ENCODE results near the gene SPEG. TPM values are rescaled to one million over a fixed set of nuclear protein-coding genes. Genes with fewer than 3 reads are reported as not detected.
A peak's percentile ranks its signal among the peaks of the same experiment; 100 is the strongest.
"Not testable (repeated sequence)": the region's sequence is repeated elsewhere in the genome, so short reads cannot be mapped to it uniquely, and the experiment has no call there.

SPEG gene
- total RNA-seq, 1 experiment from 2014 or later: 13.9 TPM

DNA sequence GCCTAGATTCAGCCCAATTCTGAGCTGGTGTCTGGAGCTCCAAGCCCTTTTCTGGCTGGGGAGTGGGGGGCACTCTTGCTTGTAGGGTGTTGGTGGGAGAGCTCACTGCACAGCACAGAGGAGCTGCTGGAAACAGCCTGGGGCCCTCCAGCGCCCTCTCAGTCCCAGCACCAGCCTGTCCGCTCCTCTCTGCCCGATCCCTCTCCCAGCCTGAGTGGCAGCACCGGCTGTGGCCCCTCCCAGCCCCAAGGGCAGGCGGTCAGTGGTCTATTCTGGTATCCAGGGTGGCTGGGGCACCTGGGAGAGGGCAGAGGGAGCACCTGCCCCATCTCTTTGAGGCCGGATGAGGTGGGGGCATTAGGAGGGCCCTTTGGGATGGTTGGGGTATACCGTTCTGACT is 29.7 kb upstream of the SPEG start:
- no peak for DNase-seq (ENCODE audit: low read depth)

DNA sequence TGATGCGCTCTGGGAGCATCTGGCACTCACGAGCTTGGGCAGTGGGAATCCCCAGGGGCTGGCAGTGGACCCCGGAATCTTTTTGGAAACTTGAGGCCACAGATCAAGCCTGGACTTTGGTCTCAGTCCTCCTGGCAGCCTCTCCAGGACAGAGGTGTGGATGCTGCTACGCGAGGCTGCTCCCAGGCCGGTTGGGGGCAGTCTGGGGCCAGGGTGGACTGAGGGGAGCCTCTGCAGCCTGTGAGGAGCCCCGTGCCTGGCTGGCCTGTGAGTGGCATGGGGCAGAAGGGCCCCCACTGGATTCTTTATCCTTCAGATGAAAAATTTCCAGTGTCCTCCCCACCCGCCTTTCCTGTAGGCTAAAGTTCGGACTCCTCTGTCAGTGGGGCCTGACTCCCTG is 29.2 kb upstream of the SPEG start:
- no peak for DNase-seq (ENCODE audit: low read depth)

DNA sequence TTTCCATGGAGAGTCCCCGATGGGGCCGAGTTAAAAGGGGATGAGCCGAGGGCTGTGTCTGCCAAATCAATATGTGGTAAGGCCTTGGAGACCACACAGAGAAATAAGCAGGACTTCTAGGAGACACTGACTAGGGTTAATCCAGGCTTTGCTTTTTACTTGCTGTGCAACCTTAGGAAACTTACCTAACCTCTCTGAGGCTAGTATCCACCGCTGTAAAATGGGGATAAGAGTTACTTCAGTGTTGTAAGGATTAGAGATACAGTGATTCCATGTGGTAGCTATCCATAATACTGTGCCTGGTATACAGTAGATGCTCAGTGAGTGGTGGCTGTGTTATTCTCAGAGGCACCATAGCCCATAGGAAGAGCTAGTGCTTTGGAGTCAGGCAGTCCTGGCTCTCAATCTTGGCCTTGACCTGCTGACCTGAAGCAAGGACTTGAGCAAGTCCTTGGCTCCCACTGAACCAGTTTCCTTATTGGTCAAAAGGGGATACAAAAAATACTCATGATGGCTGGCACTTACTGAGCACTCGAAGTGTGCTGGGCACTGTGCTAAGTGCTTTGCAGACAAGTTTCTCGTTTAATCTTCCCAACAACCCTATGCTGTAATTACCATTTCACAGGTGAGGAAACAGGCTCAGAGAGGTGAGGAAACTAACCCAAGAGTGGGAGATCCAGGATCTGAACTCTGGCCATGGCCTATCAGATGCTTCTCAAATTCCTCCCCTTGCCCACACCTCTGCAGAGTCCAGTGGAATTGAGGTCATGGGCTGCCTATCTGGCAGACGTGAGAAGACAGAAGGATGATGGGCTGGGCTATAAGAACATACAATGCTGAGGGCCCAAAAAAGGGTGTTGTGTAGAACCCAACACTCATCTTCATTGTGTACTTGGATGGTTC is 28.4 kb upstream of the SPEG start:
- no peak for DNase-seq (ENCODE audit: low read depth)

DNA sequence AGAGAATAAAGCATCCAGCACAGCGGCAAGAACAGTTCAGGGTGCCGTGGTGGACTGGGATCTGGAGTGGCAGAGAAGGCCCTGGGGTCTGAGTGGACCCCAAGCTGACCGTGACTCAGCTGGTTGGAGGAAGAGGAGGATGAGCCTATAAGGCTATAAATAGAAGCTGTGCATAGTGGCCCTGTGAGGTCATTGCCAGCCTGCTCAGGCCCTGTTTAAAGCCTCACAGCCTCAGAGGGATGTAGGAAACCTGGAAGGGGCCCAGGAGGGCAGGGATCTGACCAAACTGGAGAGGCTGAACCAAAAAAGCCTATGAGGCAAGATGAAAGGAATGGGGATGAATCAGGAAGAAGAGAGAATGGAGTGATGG is 27.8 kb upstream of the SPEG start:
- DNase-seq (ENCODE audit: low read depth): peak; percentile 91

DNA sequence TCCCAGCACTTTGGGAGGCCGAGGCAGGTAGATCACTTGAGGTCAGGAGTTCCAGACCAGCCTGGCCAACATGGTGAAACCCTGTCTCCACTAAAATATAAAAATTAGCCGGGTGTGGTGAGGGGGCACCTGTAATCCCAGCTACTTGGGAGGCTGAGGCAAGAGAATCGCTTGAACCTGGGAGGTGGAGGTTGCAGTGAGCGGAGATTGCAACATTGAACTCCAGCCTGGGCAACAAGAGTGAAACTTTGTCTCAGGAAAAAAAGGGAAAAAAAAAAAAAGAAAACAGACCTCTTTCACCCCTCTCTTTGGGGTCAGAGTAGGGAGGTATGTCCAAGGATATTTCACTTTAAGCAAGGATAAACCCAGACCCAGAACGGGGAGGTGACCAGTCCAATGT is 27.3 kb upstream of the SPEG start:
- not testable (repeated sequence) for DNase-seq (ENCODE audit: low read depth)

DNA sequence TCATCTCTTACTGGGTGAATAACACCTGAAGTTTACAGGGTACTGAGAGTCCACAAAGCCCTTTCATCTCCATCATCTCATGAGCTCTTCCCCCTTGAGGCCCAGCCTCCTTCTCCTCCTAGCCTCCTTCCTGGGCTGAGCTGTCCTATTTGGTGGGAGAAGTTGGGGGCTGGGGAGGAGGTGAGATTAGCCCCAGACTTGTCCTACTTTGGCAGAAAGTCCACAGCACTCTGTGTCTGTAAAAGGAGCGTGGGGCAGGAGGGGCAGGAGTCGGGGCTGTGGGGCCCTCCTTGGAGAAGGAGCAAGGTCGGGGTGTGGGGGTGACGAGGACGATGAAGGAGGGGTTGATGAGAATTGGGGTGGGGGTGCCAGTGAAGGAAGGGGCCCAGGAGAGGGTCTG is 26.4 kb upstream of the SPEG start:
- DNase-seq (ENCODE audit: low read depth): no peak

DNA sequence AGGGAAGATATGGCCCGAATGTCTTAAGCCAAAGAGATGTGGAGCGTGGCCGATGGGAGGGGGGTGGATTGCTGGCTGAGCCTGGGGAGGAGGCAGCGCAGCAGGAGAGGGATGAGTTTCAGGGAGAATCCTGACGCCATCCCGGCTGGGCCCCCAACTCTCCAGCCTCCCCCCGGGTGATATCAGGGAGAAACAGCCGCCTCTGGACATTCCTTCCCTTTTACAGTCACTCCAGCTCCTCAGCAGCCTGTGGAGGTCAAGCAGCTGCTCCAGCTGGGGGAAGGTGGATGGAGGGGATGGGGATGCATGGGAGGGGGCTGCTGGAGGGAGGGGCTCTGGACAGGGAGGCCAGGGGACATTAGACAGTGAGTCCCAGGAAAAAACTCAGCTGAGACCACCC is 26.0 kb upstream of the SPEG start:
- no peak for DNase-seq (ENCODE audit: low read depth)

DNA sequence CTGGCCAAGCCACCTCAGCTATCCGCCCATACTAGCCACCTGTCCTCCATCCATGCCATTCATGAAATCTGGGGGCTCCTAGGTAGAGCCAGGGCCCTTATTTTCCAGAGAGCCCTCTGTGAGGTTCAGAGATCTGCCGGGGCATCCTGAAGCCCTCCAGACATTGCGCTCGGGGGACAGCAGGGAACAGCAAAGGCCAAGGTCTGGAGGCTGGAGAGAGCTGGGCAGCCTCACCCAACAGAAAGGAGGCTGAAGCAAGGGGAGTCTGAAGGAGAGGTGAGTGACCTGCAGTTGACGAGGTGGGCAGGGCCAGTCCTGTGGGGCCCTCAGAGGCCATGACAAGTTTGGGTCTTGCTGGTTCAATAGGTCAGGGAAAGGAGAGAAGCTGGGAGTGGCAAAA is 25.0 kb upstream of the SPEG start:
- DNase-seq (ENCODE audit: low read depth): no peak

DNA sequence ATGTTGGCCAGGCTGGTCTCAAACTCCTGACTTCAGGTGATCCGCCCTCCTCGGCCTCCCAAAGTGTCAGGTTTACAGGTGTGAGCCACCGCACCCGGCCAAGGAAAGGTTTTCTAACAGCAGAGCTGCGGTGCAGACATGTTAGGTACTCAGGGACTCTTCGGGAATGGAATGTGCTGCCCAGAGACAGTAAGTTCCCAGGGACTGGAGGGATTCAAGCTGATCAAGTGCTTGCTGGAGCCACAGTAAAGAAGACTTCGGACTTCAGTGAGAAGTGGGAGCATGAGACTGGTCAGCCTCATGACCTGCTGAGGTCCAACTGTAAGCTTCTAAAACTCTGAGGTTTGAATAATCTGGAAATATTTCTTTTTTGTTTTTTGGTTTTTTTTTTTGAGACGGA is 24.3 kb upstream of the SPEG start:
- DNase-seq (ENCODE audit: low read depth): no peak

DNA sequence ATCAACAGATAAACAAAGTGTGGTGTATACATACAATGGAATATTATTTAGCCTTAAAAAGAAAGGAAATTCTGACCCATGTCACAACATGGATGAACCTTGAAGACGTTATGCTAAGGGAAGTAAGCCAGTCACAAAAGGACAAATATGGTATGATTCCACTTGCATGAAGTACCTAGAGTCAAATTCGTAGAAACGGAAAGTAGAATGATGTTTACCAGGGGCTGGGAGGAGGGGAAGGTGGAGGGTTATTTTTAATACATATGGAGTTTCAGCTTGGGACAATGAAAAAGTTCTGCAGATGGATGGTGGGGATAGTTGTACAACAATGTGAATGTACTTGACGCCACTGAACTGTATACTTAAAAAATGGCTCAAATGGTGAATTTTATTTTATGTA is 19.8 kb upstream of the SPEG start:
- no peak for DNase-seq (ENCODE audit: low read depth)

DNA sequence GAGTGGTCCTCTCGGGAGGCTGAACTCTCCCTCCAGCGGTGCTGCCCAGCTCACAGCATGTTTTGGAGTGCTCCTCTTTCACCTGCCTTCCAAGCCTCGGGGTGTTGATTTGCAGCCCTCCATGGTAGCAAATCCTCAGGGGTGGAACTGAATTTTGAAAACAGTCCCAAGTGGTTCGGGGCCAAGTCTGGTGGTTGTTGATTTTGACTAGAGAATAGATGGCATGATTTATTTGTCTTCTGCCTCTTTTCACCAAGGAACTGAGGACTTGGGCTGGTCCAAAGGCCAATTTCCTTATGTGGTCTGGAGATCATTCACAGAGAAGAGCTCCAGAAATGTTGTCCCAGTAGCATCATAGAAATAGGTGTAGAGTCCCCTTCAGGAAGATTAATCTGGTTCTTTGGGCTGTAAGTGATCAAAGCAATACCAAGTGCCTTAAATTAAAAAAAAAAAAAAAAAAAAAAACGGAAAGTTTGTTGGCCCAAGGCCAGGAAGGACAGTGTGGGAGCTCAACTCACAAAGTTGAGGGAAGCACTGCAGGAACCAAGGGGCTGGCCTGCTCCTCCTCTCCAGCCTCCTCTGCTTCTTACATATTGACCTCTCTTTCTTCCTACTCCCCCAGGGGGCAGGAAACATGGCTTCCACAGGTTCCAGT is 18.9 kb upstream of the SPEG start:
- no peak for DNase-seq (ENCODE audit: low read depth)

DNA sequence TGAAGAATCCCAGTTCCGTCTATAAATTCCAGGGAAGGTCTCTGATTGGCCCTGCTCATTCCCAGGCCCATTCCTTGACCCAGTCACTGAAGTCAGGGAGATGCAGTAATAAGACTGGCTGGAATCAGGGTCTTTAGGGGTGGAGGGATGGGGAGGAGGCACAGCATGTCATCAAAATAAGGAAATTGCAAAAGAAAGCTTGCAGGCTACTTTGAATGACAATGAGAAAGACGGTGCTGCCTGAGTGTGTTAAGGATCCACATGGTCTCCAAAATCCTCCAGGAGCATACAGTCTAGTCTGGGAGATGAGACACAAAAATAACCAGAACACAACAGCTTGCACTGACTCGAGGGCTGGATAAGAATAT is 18.4 kb upstream of the SPEG start:
- no peak for DNase-seq (ENCODE audit: low read depth)

DNA sequence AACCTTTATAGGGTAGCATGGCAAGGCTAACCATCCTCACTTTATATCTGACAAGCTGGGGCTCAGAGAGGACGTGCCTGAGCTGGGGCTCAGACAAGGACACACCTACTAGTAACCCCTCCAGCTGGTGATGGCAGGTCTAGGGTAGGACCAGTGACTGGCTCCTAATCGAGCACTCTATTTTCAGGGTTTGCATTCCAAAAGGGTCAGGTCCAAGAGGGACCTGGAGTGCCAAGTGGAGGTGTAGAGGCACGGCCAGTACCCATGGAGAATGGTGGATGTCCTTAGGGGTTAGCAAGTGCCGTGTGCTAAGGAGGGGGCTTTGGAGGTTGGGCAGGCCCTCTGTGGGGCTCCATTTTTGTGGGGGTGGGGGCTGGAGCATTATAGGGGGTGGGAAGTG is 17.7 kb upstream of the SPEG start:
- DNase-seq (ENCODE audit: low read depth): no peak

DNA sequence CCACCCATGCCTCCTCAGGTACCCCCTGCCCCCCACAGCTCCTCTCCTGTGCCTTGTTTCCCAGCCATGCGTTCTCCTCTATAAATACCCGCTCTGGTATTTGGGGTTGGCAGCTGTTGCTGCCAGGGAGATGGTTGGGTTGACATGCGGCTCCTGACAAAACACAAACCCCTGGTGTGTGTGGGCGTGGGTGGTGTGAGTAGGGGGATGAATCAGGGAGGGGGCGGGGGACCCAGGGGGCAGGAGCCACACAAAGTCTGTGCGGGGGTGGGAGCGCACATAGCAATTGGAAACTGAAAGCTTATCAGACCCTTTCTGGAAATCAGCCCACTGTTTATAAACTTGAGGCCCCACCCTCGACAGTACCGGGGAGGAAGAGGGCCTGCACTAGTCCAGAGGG is 17.3 kb upstream of the SPEG start:
- no peak for DNase-seq (ENCODE audit: low read depth)

DNA sequence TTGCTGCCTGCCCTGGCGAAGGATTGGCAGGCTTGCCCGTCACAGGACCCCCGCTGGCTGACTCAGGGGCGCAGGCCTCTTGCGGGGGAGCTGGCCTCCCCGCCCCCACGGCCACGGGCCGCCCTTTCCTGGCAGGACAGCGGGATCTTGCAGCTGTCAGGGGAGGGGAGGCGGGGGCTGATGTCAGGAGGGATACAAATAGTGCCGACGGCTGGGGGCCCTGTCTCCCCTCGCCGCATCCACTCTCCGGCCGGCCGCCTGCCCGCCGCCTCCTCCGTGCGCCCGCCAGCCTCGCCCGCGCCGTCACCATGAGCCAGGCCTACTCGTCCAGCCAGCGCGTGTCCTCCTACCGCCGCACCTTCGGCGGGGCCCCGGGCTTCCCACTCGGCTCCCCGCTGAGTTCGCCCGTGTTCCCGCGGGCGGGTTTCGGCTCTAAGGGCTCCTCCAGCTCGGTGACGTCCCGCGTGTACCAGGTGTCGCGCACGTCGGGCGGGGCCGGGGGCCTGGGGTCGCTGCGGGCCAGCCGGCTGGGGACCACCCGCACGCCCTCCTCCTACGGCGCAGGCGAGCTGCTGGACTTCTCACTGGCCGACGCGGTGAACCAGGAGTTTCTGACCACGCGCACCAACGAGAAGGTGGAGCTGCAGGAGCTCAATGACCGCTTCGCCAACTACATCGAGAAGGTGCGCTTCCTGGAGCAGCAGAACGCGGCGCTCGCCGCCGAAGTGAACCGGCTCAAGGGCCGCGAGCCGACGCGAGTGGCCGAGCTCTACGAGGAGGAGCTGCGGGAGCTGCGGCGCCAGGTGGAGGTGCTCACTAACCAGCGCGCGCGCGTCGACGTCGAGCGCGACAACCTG is 16.3 kb upstream of the SPEG start, which contains the start of gene DES:
Gene DES (plus strand): TSS at position 223 of the 857 bp plus-strand sequence. CDS start 86 bp downstream, at position 309.
- no peak for DNase-seq (ENCODE audit: low read depth)

DNA sequence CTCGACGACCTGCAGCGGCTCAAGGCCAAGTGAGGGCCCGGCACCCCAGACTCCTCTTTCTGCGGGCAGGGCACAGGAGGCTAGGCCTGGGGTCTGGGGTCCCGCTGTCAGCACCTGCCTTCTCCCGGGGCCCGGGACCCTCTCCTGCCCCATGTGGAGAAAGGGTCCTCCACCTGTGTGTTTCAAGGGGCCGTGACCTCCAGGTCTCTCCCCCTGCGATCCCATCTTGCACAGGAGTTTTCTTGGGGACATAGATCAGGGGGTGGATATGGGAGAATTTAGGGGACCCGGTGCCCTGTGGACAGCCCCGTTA is 15.7 kb upstream of the SPEG start:
- no peak for DNase-seq (ENCODE audit: low read depth)

DNA sequence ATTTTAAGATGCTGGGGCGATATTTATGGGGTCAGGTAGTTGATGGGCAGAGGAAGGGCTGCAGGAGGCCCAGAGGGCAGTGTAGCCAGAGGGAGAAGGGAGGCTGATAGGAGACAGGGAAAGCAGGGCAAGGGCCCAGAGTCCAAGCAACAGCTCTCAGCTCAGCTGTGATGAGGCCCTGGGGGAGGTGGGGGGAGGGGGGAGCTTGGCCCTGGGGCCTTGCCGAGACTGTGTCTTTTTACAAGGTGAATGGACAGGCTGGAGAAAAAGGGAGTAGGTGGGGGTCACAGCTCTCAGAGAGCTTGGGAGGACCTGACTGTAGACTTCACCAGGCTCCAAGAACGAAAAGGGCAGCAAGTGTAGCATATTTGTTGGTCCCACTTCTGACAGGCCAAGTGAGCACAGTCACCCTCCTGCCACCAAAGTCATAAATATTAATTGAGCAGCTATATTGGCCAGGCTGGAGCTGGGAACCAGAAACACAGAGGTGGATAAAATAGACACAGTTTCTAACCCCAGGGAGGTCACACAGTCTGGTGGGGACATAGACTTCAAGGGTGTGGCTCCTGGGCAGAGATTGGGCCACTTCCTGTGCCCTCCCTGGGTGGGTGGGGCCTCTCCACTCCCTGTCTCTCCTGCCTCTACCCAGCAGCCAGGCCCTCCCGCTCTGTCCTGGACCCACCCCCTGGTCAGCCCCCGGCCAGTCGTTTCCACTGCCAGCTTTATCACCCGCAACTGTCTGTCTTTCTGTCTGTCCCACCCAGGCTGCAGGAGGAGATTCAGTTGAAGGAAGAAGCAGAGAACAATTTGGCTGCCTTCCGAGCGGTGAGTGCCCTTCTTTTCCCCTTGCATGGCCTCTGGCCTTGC is 15.1 kb upstream of the SPEG start:
- DNase-seq (ENCODE audit: low read depth): no peak

DNA sequence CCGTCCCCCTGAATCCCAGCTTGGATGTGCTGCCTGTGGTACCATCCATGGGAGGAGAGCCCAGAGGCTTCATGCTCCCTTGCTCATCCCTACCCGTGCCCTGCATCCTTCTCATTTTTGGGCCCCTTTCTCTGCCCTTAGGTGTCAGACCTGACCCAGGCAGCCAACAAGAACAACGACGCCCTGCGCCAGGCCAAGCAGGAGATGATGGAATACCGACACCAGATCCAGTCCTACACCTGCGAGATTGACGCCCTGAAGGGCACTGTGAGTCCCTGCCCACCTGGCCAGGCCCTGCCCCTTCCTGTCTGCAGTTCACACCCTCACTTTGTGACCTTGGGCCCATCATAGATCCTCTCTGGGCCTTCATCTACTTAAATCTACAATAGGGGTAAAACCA is 14.0 kb upstream of the SPEG start:
- DNase-seq (ENCODE audit: low read depth): no peak

DNA sequence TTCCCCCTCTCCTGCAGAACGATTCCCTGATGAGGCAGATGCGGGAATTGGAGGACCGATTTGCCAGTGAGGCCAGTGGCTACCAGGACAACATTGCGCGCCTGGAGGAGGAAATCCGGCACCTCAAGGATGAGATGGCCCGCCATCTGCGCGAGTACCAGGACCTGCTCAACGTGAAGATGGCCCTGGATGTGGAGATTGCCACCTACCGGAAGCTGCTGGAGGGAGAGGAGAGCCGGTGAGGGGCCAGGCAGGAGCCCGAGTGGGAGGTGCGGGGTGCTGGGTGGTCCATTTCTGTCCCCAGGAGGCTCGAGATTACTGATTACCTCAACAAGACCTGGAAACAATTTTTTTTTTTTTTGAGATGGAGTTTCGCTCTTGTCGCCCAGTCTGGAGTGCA is 13.3 kb upstream of the SPEG start:
- no peak for DNase-seq (ENCODE audit: low read depth)

DNA sequence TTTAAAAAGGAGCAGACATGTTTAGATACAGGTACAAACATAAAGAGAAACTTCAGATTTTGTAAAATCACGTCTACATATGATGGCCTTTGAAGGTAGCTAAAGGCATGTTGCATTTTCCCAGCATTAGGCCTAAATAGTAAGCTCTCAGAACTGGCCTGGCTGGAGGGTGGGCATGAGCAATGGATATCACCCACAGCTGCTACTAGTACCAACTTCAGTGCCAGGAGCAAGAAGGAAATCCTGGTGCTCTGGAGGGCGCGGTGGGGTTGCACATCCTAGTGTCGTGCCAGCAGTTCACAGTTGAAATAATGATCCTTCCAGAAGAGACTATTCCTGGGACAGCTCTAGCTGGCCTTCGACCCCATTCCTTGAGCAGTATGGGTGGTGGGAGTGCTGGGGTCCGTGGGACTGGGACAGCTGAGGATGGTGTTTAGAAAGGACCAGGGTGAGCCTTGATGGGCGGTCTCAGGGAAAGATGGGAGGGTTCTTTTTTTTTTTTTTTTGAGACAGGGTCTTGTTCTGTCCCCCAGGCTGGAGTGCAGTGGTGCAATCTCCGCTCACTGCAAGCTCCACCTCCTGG is 11.6 kb upstream of the SPEG start:
- no peak for DNase-seq (ENCODE audit: low read depth)

DNA sequence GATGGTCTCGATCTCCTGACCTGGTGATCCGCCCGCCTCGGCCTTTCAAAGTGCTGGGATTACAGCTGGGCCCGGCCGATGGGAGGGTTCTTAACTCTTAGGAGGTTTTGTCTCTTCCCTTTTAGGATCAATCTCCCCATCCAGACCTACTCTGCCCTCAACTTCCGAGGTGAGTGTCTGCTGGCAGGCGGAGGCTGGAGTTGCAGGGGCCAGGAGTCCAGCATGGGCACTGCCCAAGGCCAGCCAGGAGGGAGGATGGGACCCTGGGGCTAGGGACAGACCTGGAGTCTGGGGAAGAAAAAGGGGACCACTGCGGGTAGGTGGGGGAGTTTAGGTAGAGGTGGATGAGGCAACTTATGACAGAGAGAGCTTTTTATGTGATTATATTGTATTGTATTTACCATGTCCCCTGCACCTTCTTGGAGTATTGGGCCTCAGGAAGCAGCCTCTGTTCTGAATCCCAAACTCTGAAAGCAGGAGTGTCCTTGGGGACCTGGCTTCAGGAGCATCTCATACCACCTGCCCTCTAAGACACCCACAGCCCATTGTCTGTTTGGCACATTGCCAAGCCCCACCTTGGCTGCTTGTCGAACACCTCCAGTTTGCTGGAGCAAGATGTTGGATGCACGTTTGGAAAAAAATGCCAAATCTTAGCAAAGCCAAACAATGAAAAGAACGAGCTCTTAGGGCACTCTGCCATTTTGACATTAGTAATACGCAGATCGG is 10.8 kb upstream of the SPEG start:
- DNase-seq (ENCODE audit: low read depth): no peak

Data from M059J (cell line).